Endothelial cell of umbilical vein (primary cell): ENCODE results near the gene TNIP1. TPM values are rescaled to one million over a fixed set of nuclear protein-coding genes. Genes with fewer than 3 reads are reported as not detected.

ENCODE experiments used
- BruUV-seq: library from RNA; stranded (reverse); fragments of 400-500 nt; replicated peaks from 2 replicates; lab custom pipeline; 2021; lab: Mats Ljungman, UMichigan
- CTCF ChIA-PET: fragments of 300-600, 350-600 bp; sonication (Branson Sonifier 250); formaldehyde crosslinking; loops from one replicate; lab custom pipeline; 2021; ENCODE audit warnings: antibody characterized with exemption, inconsistent platforms; lab: Charles Lee
- POLR2A ChIA-PET: fragments of 300-600, 350-600 bp; sonication (Branson Sonifier 250); formaldehyde crosslinking; loops from one replicate; lab custom pipeline; 2021; ENCODE audit warnings: antibody characterized with exemption, inconsistent platforms; lab: Charles Lee
- DNase-seq: peaks from one replicate; pipeline ENCODE4 v3.0.0-alpha.2; 2011; ENCODE audit warnings: low read depth, low spot score
- FAIRE-seq: peaks from 2 replicates; lab custom pipeline; 2011; peaks lifted over from hg19 to GRCh38; lab: Jason Lieb, UNC
- H2AFZ ChIP-seq: 2 replicates; pipeline ENCODE4 v1.6.0; 2012; ENCODE audit warnings: low read depth, low read length, control low read depth, inconsistent platforms
- H3K27ac ChIP-seq: 2 replicates; pipeline ENCODE4 v1.5.1; 2011; ENCODE audit warnings: low read depth, mild to moderate bottlenecking, control low read depth, low read length, moderate library complexity; ENCODE audit not compliant: insufficient read depth
- H3K27me3 ChIP-seq, 2 experiments: 2 replicates each; pipeline versions ENCODE4 v1.6.0 to v1.6.1; 2011; ENCODE audit warnings: low read length in 2 of 2, mixed read lengths in 1 of 2; ENCODE audit not compliant: control insufficient read depth in 2 of 2, insufficient read depth in 2 of 2
- H3K36me3 ChIP-seq, 2 experiments: 2 replicates in 1 of 2; 3 replicates in 1 of 2; pipeline ENCODE4 v1.5.1; 2011; ENCODE audit warnings: low read length in 2 of 2, mild to moderate bottlenecking in 1 of 2, moderate library complexity in 1 of 2; ENCODE audit not compliant: control insufficient read depth in 2 of 2, insufficient read depth in 2 of 2; ENCODE audit errors: extremely low read depth in 1 of 2
- H3K4me1 ChIP-seq: 3 replicates; pipeline ENCODE4 v1.5.1; 2011; ENCODE audit warnings: mild to moderate bottlenecking, low read length; ENCODE audit not compliant: control insufficient read depth, insufficient read depth; ENCODE audit errors: extremely low read depth
- H3K4me2 ChIP-seq: 2 replicates; pipeline ENCODE4 v1.6.1; 2011; ENCODE audit warnings: low read length, control low read depth, mixed read lengths; ENCODE audit not compliant: insufficient read depth
- H3K4me3 ChIP-seq, 3 experiments: fragments of 200-600 bp in 1 of 3; sonication (generic), shearing (Covaris generic) in 1 of 3; replicated peaks in 1 of 3; 2 replicates each; pipeline ENCODE4 v1.5.1; 2011 to 2016; ENCODE audit warnings: control low read depth in 3 of 3, low read length in 3 of 3, mild to moderate bottlenecking in 2 of 3, inconsistent platforms in 1 of 3, low read depth in 1 of 3, moderate library complexity in 1 of 3; ENCODE audit not compliant: insufficient read depth in 1 of 3
- H3K79me2 ChIP-seq: 2 replicates; pipeline ENCODE4 v1.6.0; 2012; ENCODE audit warnings: low read length, inconsistent platforms; ENCODE audit not compliant: control insufficient read depth, insufficient read depth
- H3K9ac ChIP-seq: replicated peaks from 2 replicates; pipeline ENCODE3; 2011; ENCODE audit warnings: low read length, control low read depth; ENCODE audit not compliant: insufficient read depth; ENCODE audit errors: extremely low read depth
- H3K9me1 ChIP-seq: replicated peaks from 3 replicates; pipeline ENCODE4 v1.6.0; 2011; ENCODE audit warnings: mild to moderate bottlenecking, low read length; ENCODE audit not compliant: control insufficient read depth, insufficient read depth; ENCODE audit errors: extremely low read depth
- H3K9me3 ChIP-seq: replicated peaks from 2 replicates; pipeline ENCODE4 v1.5.1; 2012; ENCODE audit warnings: low read length, inconsistent platforms; ENCODE audit not compliant: control insufficient read depth, insufficient read depth
- H4K20me1 ChIP-seq: replicated peaks from 2 replicates; pipeline ENCODE3; 2011; ENCODE audit warnings: mild to moderate bottlenecking, low read length; ENCODE audit not compliant: control insufficient read depth, insufficient read depth; ENCODE audit errors: extremely low read depth
- EZH2 ChIP-seq: IDR thresholded peaks from 2 replicates; pipeline ENCODE4 v1.6.1; 2012; ENCODE audit warnings: borderline replicate concordance, low read depth, mild to moderate bottlenecking, moderate library complexity, low read length, inconsistent platforms; ENCODE audit not compliant: severe bottlenecking
- FOS ChIP-seq: IDR thresholded peaks from 2 replicates; pipeline ENCODE4 v1.6.1; 2011; ENCODE audit warnings: mild to moderate bottlenecking, low read length, moderate library complexity, borderline replicate concordance; ENCODE audit not compliant: insufficient read depth
- GATA2 ChIP-seq: IDR thresholded peaks from 2 replicates; pipeline ENCODE4 v1.7.0; 2011; ENCODE audit warnings: low read depth, mild to moderate bottlenecking, moderate library complexity, mixed read lengths, low read length; ENCODE audit not compliant: insufficient read length, insufficient read depth
- JUN ChIP-seq: IDR thresholded peaks from 2 replicates; pipeline ENCODE4 v1.6.1; 2011; ENCODE audit warnings: borderline replicate concordance, low read depth; ENCODE audit not compliant: insufficient read length, insufficient read depth
- POLR2A ChIP-seq: IDR thresholded peaks from 2 replicates; pipeline ENCODE4 v1.6.1; 2012; ENCODE audit warnings: low read depth, mild to moderate bottlenecking, control low read depth, low read length
- POLR2AphosphoS5 ChIP-seq: IDR thresholded peaks from 2 replicates; pipeline ENCODE4 v1.6.1; 2012; ENCODE audit warnings: low read depth, mild to moderate bottlenecking, control low read depth, low read length, moderate library complexity; ENCODE audit not compliant: insufficient read depth
- dilution Hi-C: fragments of 300-500 bp; cut with MboI; formaldehyde crosslinking; loops from one replicate; pipeline ENCODE4 v1.15.0; 2019; ENCODE audit warnings: low sequenced_read_pairs; ENCODE audit not compliant: extremely low pct_ligation_motif_present
- intact Hi-C: fragments of 100-400 bp; cut with micrococcal nuclease; formaldehyde crosslinking; loops from one replicate; pipeline ENCODE4 v1.10.0; 2022
- polyA plus RNA-seq, 4 experiments: library from polyadenylated mRNA; depleted of rRNA in 3 of 4; stranded (reverse) in 3 of 4; unstranded in 1 of 4; fragments of >200 nt; gene quantifications; 2 replicates each; pipeline versions ENCODE4 v1.2.1 to v1.2.3, GENCODE V29; 2011 to 2012; ENCODE audit warnings: missing spikeins in 1 of 4
- total RNA-seq: library from RNA; stranded (reverse); gene quantifications from 2 replicates; pipeline ENCODE4 v1.2.3, GENCODE V29; 2021
- TF ChIP-seq, protein P1 (sequence below), 2 donors: IDR thresholded peaks; 1 replicate in 1 of 2; 2 replicates in 1 of 2; pipeline ENCODE4 v1.5.1; 2011; ENCODE audit warnings: low read length in 2 of 2, mild to moderate bottlenecking in 2 of 2, moderate library complexity in 2 of 2, control low read depth in 1 of 2, inconsistent platforms in 1 of 2, low read depth in 1 of 2; ENCODE audit not compliant: insufficient read depth in 1 of 2; ENCODE audit errors: extremely low read depth in 1 of 2
- TF ChIP-seq, protein P2 (sequence below): IDR thresholded peaks from 2 replicates; pipeline ENCODE4 v1.6.1; 2011; ENCODE audit not compliant: insufficient read depth, insufficient read length

TNIP1 gene
- total and polyA plus RNA-seq, 2 donors (not counting 3 experiments of a cell fraction or from before 2014, with no cell fraction given) = 43.0 to 96.8 TPM

DNA sequence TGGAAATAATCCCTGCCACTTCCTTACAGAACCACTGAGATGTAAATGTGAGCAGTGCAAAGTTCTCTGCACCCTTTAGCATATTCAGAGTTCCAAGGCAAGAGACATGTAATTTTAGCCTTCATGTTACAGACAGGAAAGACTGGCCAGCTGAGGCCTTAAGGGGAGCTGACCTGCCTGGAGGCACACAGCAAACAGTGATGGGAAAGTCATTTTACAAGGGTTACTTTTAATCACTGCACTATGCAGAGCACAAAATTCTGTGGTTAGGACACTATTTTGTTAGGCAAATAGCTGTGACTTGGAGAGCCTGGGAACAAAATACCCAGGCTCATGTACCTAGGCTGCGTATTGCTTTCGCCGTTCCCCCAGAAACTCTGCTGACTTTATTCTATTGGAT is 30.2 kb upstream of the TNIP1 start:
- Histone ChIP-seq H2AFZ (no peak overlapping the region), H4K20me1 (no peaks in the 10 kb centered on the region)

More for the DNA sequence above, 30.2 kb upstream of the TNIP1 start:
- ChIA-PET POLR2A (no interaction called here), CTCF (interaction anchor here (3.7 to 16.3 kb wide), 2 partner anchors 60 to 109 kb away, joined by 17 to 679 read pairs; no protein-coding TSS in a partner anchor)
- H3K79me2 ChIP-seq = no peaks in the 10 kb centered on the region
- no TSS peak for BruUV-seq
- no peak overlapping the region for H3K9ac ChIP-seq
- peaks cover 3 to 30% of the 10 kb centered on the region in 2 experiments for H3K36me3 ChIP-seq
- intact Hi-C loops (no loop called here), dilution Hi-C loops (no loop called here)
- FAIRE-seq = no peak
- no peaks in the 10 kb centered on the region for H3K9me1 ChIP-seq
- H3K4me1 ChIP-seq = no peaks in the 10 kb centered on the region
- H3K4me3 ChIP-seq = no peak overlapping the region
- no peaks in the 10 kb centered on the region for H3K9me3 ChIP-seq
- DNase-seq = no peak
- no peak overlapping the region for H3K27ac ChIP-seq
- TF ChIP-seq GATA2 (no peak), FOS (no peak), POLR2AphosphoS5 (no peak), EZH2 (no peak), POLR2A (no peak), JUN (no peak)
- TF ChIP-seq, protein P1, sequence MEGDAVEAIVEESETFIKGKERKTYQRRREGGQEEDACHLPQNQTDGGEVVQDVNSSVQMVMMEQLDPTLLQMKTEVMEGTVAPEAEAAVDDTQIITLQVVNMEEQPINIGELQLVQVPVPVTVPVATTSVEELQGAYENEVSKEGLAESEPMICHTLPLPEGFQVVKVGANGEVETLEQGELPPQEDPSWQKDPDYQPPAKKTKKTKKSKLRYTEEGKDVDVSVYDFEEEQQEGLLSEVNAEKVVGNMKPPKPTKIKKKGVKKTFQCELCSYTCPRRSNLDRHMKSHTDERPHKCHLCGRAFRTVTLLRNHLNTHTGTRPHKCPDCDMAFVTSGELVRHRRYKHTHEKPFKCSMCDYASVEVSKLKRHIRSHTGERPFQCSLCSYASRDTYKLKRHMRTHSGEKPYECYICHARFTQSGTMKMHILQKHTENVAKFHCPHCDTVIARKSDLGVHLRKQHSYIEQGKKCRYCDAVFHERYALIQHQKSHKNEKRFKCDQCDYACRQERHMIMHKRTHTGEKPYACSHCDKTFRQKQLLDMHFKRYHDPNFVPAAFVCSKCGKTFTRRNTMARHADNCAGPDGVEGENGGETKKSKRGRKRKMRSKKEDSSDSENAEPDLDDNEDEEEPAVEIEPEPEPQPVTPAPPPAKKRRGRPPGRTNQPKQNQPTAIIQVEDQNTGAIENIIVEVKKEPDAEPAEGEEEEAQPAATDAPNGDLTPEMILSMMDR (IDR thresholded peaks at IDR 0.05; ENCODE audit: extremely low read depth in 1 of 2, insufficient read depth in 1 of 2, low read depth in 1 of 2, low read length in 2 of 2) = no peak
- TF ChIP-seq, protein P2, sequence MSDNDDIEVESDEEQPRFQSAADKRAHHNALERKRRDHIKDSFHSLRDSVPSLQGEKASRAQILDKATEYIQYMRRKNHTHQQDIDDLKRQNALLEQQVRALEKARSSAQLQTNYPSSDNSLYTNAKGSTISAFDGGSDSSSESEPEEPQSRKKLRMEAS = no peak
- no peak overlapping the region for H3K4me2 ChIP-seq
- H3K27me3 ChIP-seq = no peaks in the 10 kb centered on the region
